ENCODE measurements around the gene AKAP7. TPM values are rescaled to one million over a fixed set of nuclear protein-coding genes. Genes with fewer than 3 reads are reported as not detected.

The AKAP7 gene
- polyA plus RNA-seq, 1 of the 3 experiments (the other 2 are of a cell fraction), result 0.58 TPM

DNA sequence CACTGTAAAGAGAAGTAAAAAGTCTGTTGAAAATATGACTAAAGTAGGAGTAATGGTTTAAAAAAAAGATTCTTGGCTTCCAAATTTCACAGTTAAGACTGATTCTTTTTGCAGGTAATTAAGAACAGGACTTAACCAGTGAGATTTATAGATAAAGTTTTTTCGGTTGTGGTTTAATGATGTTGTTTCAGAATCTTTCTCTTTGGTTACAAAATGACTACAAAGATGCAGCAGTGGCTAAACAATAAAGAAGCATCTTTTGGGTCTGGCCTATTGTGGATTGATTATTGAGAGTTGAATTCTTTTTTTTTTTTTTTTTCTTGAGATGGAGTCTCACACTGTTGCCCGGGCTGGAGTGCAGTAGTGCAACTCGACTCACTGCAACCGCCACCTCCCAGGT is 109.7 kb downstream of the AKAP7 start:
- Histone ChIP-seq H3F3A (replicated peaks; ENCODE audit: insufficient read depth) (no peaks in the 10 kb centered on the region), H3K4me3 (ENCODE audit: low read depth in 2 of 2, low read length in 1 of 2) (no peak overlapping the region), H3K36me3 (replicated peaks in 1 of 2; ENCODE audit: control insufficient read depth in 1 of 2, insufficient read depth in 2 of 2, low read length in 1 of 2) (no peaks in the 10 kb centered on the region), H2AFZ (ENCODE audit: low read depth) (no peak overlapping the region), H3K9me2 (no peaks in the 10 kb centered on the region), H3K4me1 (ENCODE audit: control insufficient read depth in 1 of 2, insufficient read depth in 2 of 2, low read depth in 1 of 2, low read length in 1 of 2) (peaks cover 0 to 3% of the 10 kb centered on the region in 2 experiments; a peak in 1 of 4 replicates), H3K4me2 (no peak overlapping the region), H4K20me1 (ENCODE audit: insufficient read depth) (no peaks in the 10 kb centered on the region), H3K9ac (no peak overlapping the region), H3K27me3 (ENCODE audit: insufficient read depth) (no peaks in the 10 kb centered on the region), H3K9me3 (no peaks in the 10 kb centered on the region), H3K27ac (ENCODE audit: low read depth in 2 of 2, low read length in 1 of 2) (no peak overlapping the region), H3K79me2 (ENCODE audit: insufficient read depth) (no peaks in the 10 kb centered on the region)
- no peak for DNase-seq
- ChIA-PET POLR2A (no interaction called here), CTCF (no interaction called here)
- 50% methylated on average over 4 of the region's 4 CpGs for WGBS (ENCODE audit: low lambda C conversion rate)
- TF ChIP-seq FOXM1 (IDR thresholded peaks at IDR 0.05; ENCODE audit: low read depth), result no peak
- TF ChIP-seq, protein P1, sequence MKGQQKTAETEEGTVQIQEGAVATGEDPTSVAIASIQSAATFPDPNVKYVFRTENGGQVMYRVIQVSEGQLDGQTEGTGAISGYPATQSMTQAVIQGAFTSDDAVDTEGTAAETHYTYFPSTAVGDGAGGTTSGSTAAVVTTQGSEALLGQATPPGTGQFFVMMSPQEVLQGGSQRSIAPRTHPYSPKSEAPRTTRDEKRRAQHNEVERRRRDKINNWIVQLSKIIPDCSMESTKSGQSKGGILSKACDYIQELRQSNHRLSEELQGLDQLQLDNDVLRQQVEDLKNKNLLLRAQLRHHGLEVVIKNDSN (IDR thresholded peaks at IDR 0.05; ENCODE audit: borderline replicate concordance, low read depth), result no peak
- no peak for TF ChIP-seq RAD21 (IDR thresholded peaks at IDR 0.05; ENCODE audit: low read length)
- TF ChIP-seq, protein P2, sequence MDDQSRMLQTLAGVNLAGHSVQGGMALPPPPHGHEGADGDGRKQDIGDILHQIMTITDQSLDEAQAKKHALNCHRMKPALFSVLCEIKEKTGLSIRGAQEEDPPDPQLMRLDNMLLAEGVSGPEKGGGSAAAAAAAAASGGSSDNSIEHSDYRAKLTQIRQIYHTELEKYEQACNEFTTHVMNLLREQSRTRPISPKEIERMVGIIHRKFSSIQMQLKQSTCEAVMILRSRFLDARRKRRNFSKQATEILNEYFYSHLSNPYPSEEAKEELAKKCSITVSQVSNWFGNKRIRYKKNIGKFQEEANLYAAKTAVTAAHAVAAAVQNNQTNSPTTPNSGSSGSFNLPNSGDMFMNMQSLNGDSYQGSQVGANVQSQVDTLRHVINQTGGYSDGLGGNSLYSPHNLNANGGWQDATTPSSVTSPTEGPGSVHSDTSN (IDR thresholded peaks at IDR 0.05), result no peak
- TF ChIP-seq, protein P3, sequence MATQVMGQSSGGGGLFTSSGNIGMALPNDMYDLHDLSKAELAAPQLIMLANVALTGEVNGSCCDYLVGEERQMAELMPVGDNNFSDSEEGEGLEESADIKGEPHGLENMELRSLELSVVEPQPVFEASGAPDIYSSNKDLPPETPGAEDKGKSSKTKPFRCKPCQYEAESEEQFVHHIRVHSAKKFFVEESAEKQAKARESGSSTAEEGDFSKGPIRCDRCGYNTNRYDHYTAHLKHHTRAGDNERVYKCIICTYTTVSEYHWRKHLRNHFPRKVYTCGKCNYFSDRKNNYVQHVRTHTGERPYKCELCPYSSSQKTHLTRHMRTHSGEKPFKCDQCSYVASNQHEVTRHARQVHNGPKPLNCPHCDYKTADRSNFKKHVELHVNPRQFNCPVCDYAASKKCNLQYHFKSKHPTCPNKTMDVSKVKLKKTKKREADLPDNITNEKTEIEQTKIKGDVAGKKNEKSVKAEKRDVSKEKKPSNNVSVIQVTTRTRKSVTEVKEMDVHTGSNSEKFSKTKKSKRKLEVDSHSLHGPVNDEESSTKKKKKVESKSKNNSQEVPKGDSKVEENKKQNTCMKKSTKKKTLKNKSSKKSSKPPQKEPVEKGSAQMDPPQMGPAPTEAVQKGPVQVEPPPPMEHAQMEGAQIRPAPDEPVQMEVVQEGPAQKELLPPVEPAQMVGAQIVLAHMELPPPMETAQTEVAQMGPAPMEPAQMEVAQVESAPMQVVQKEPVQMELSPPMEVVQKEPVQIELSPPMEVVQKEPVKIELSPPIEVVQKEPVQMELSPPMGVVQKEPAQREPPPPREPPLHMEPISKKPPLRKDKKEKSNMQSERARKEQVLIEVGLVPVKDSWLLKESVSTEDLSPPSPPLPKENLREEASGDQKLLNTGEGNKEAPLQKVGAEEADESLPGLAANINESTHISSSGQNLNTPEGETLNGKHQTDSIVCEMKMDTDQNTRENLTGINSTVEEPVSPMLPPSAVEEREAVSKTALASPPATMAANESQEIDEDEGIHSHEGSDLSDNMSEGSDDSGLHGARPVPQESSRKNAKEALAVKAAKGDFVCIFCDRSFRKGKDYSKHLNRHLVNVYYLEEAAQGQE (IDR thresholded peaks at IDR 0.05; ENCODE audit: low read depth, low read length), result no peak
- TF ChIP-seq EZH2phosphoT487 (IDR thresholded peaks at IDR 0.05; ENCODE audit: borderline replicate concordance, low read depth), result no peak
- no peak for TF ChIP-seq EP300 (IDR thresholded peaks at IDR 0.05; ENCODE audit: borderline replicate concordance in 1 of 2, low read depth in 1 of 2, low read length in 1 of 2)
- TF ChIP-seq TAF1 (IDR thresholded peaks at IDR 0.05; ENCODE audit: borderline replicate concordance, low read depth, low read length), result no peak
- no peak for TF ChIP-seq NFIC (IDR thresholded peaks at IDR 0.05; ENCODE audit: borderline replicate concordance)
- no peak for TF ChIP-seq SMC3 (IDR thresholded peaks at IDR 0.05; ENCODE audit: low read depth, low read length)
- TF ChIP-seq ELF1 (IDR thresholded peaks at IDR 0.05), result no peak
- TF ChIP-seq SIN3A (IDR thresholded peaks at IDR 0.05; ENCODE audit: borderline replicate concordance, low read depth, low read length), result no peak
- TF ChIP-seq GABPA (IDR thresholded peaks at IDR 0.05; ENCODE audit: low read depth), result no peak
- TF ChIP-seq POLR2AphosphoS5 (IDR thresholded peaks at IDR 0.05; ENCODE audit: low read depth, low read length), result no peak
- TF ChIP-seq NRF1 (IDR thresholded peaks at IDR 0.05; ENCODE audit: low read depth, low read length), result no peak
